ENCODE measurements around the gene MYZAP. TPM values are rescaled to one million over a fixed set of nuclear protein-coding genes. Genes with fewer than 3 reads are reported as not detected.

The MYZAP gene
- total RNA-seq, 1 donor from 2014 or later: 0.28 TPM

DNA sequence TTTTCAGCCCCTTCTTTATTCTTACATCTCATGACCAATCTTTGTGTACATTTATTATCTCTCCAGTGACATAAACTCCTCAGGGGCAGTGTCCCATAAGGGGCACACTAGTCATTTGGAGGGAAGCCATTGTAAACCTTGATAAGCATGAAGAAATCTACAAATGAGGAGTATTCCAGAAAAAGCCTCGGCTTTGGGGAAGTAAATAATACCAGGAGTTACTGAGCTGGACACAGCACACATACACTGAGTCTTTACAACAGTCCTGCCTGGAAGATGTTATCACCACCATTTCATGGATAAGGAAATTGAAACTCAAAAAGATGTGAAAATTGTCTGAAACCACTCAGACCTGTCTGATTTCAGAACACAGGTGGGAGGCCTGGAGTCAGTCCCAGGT lies 99.4 kb downstream of the MYZAP start:
- H3K27ac Mint-ChIP-seq (ENCODE audit: unreplicated experiment): no peak overlapping the region
- peaks cover 2% of the 10 kb centered on the region for H3K27me3 Mint-ChIP-seq (ENCODE audit: low read depth)
- no peak for DNase-seq (ENCODE audit: low read depth, low spot score)
- no peak overlapping the region for H3K4me3 Mint-ChIP-seq
- H3K9me3 Mint-ChIP-seq: no peaks in the 10 kb centered on the region
- TF ChIP-seq, protein P1, sequence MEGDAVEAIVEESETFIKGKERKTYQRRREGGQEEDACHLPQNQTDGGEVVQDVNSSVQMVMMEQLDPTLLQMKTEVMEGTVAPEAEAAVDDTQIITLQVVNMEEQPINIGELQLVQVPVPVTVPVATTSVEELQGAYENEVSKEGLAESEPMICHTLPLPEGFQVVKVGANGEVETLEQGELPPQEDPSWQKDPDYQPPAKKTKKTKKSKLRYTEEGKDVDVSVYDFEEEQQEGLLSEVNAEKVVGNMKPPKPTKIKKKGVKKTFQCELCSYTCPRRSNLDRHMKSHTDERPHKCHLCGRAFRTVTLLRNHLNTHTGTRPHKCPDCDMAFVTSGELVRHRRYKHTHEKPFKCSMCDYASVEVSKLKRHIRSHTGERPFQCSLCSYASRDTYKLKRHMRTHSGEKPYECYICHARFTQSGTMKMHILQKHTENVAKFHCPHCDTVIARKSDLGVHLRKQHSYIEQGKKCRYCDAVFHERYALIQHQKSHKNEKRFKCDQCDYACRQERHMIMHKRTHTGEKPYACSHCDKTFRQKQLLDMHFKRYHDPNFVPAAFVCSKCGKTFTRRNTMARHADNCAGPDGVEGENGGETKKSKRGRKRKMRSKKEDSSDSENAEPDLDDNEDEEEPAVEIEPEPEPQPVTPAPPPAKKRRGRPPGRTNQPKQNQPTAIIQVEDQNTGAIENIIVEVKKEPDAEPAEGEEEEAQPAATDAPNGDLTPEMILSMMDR (conservative IDR thresholded peaks at IDR 0.05): no peak
- no peaks in the 10 kb centered on the region for H3K36me3 Mint-ChIP-seq (ENCODE audit: low read depth)
- H3K4me1 Mint-ChIP-seq: no peaks in the 10 kb centered on the region

DNA sequence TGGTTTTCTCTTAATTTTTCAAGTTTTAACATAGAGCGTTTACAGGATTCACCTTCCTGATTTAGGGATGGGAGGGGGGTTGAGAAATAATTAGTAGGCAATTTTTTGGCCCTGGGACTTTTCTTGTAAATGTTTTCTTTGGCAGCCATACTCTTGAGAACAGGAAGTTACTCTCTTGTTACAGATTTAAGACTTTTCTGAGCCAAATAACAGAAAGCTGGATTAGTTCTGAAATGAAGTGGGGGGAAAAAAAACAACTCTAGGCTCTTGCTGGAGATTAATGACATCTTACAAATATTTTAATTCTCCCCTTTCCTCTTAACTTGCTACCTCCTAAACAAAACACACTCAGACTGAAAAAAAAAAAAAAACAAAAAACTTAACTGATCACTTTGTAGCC lies 101.0 kb downstream of the MYZAP start:
- no peaks in the 10 kb centered on the region for H3K4me1 Mint-ChIP-seq
- H3K4me3 Mint-ChIP-seq: no peak overlapping the region
- DNase-seq (ENCODE audit: low read depth, low spot score): no peak
- TF ChIP-seq, protein P1 (conservative IDR thresholded peaks at IDR 0.05): no peak
- no peaks in the 10 kb centered on the region for H3K36me3 Mint-ChIP-seq (ENCODE audit: low read depth)
- H3K27me3 Mint-ChIP-seq (ENCODE audit: low read depth): peaks cover 2% of the 10 kb centered on the region
- no peaks in the 10 kb centered on the region for H3K9me3 Mint-ChIP-seq
- no peak overlapping the region for H3K27ac Mint-ChIP-seq (ENCODE audit: unreplicated experiment)

DNA sequence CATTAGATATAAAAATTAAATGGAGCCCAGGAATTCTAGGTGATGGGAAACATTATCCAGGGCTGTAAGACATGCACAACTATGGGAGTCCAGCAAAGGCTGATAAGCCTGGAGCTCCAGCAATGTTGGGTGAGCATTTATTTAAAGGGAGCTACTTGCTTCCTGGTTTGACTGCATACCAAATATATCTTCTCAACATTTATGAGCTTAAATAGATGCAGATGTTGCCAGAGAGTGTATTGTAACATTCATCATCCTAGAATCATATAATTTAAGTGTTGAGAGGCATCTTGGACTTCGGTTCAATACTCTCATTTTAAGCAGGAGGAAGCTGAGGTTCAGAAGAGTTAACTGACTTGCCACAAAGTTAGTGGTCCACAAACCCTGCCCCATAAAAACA lies 102.6 kb downstream of the MYZAP start:
- H3K4me1 Mint-ChIP-seq: no peaks in the 10 kb centered on the region
- H3K36me3 Mint-ChIP-seq (ENCODE audit: low read depth): no peaks in the 10 kb centered on the region
- peaks cover 11% of the 10 kb centered on the region for H3K27me3 Mint-ChIP-seq (ENCODE audit: low read depth)
- no peak overlapping the region for H3K27ac Mint-ChIP-seq (ENCODE audit: unreplicated experiment)
- H3K4me3 Mint-ChIP-seq: no peak overlapping the region
- TF ChIP-seq, protein P1 (conservative IDR thresholded peaks at IDR 0.05): no peak
- no peaks in the 10 kb centered on the region for H3K9me3 Mint-ChIP-seq
- DNase-seq (ENCODE audit: low read depth, low spot score): no peak

DNA sequence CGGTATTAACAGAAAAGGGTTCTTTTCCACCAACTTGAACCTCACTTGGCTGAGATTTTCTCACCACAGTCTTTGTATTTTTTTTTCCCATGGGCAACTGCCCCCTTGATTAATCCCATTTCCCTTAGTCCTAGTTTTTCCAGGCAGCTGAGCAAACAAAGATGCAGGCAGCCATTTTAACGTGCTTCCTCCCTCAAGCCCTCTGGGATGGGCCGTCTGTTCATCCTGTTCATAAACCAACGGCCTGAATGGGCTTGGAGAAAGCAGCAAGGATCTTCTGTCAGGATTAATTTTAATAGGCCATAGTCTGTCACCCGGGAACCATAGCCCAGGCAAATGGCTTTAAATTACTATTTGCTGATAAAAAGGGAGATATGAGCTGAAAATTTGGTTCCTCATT lies 104.4 kb downstream of the MYZAP start:
- peaks cover 25% of the 10 kb centered on the region for H3K27me3 Mint-ChIP-seq (ENCODE audit: low read depth)
- no peaks in the 10 kb centered on the region for H3K4me1 Mint-ChIP-seq
- H3K36me3 Mint-ChIP-seq (ENCODE audit: low read depth): no peaks in the 10 kb centered on the region
- no peak overlapping the region for H3K27ac Mint-ChIP-seq (ENCODE audit: unreplicated experiment)
- TF ChIP-seq, protein P1 (conservative IDR thresholded peaks at IDR 0.05): no peak
- no peak for DNase-seq (ENCODE audit: low read depth, low spot score)
- no peaks in the 10 kb centered on the region for H3K9me3 Mint-ChIP-seq
- H3K4me3 Mint-ChIP-seq: no peak overlapping the region

DNA sequence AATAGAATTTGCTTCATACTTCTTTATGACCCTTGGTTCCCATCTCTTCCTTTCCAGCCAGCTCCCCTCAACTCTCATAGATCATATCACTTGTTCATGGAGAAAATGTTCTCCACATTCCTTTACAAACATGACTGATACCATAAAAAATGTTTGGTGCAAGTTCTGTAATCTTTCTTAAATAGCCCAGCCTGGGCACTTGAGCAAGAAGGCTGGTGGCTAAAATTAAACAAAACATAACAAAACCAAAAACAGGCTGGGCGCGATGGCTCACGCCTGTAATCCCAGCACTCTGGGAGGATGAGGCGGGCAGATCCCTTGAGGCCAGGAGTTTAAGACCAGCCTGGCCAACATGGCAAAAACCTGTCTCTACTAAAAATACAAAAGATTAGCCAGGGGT lies 105.9 kb downstream of the MYZAP start:
- Mint-ChIP-seq H3K27me3 (ENCODE audit: low read depth) (peaks cover 36% of the 10 kb centered on the region), H3K36me3 (ENCODE audit: low read depth) (no peaks in the 10 kb centered on the region), H3K4me1 (no peaks in the 10 kb centered on the region), H3K27ac (ENCODE audit: unreplicated experiment) (no peak overlapping the region), H3K9me3 (no peaks in the 10 kb centered on the region), H3K4me3 (no peak overlapping the region)
- TF ChIP-seq, protein P1 (conservative IDR thresholded peaks at IDR 0.05): no peak
- DNase-seq (ENCODE audit: low read depth, low spot score): no peak

DNA sequence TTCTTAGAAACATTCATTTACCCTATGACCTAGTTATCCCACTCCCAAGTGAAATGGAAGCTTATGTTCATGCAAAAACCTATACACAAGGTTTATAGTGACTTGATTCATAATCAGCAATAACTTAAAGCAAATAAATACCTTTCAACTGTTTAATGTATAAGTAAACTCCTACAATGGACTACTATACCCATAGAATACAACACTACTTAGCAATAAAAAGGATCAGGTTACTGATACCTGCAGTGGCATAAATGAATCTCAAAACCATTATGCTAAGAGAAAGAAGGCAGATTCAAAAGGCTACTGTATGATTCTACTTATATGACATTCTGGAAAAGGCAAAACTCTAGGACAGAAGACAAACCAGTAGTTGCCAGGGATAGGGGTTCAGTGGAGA lies 106.5 kb downstream of the MYZAP start:
- no peaks in the 10 kb centered on the region for H3K9me3 Mint-ChIP-seq
- H3K27ac Mint-ChIP-seq (ENCODE audit: unreplicated experiment): no peak overlapping the region
- H3K4me3 Mint-ChIP-seq: no peak overlapping the region
- H3K4me1 Mint-ChIP-seq: no peaks in the 10 kb centered on the region
- TF ChIP-seq, protein P1 (conservative IDR thresholded peaks at IDR 0.05): no peak
- DNase-seq (ENCODE audit: low read depth, low spot score): no peak
- no peaks in the 10 kb centered on the region for H3K36me3 Mint-ChIP-seq (ENCODE audit: low read depth)
- peaks cover 42% of the 10 kb centered on the region for H3K27me3 Mint-ChIP-seq (ENCODE audit: low read depth)

Measured in neural crest cell (in vitro differentiated cells).